Testis (tissue), 3 donors: ENCODE measurements around the gene FARS2. TPM values are rescaled to one million over a fixed set of nuclear protein-coding genes. Genes with fewer than 3 reads are reported as not detected.

Source experiments
- DNase-seq: peaks from one replicate; pipeline ENCODE4 v3.0.0-alpha.2; 2019
- H3K27ac ChIP-seq, 2 donors: fragments of 200-600 bp; sonication (generic); one replicate each; pipeline ENCODE4 v1.5.1; 2019
- H3K27me3 ChIP-seq: fragments of 200-600 bp; sonication (generic); one replicate; pipeline ENCODE4 v1.5.1; 2019
- H3K36me3 ChIP-seq: fragments of 200-600 bp; sonication (generic); one replicate; pipeline ENCODE4 v1.5.1; 2017; ENCODE audit warnings: low read depth; ENCODE audit errors: missing control alignments
- H3K4me1 ChIP-seq: fragments of 200-600 bp; sonication (generic); one replicate; pipeline ENCODE4 v1.5.1; 2019
- H3K4me3 ChIP-seq, 2 donors: fragments of 200-600 bp; sonication (generic); one replicate each; pipeline ENCODE4 v1.5.1; 2017 to 2019
- H3K9me3 ChIP-seq: fragments of 200-600 bp; sonication (generic); one replicate; pipeline ENCODE4 v1.5.1; 2017
- CTCF ChIP-seq, 3 experiments: fragments of 450-650 bp in 2 of 3; fragments of 200-600 bp in 1 of 3; sonication (generic) in 1 of 3; IDR thresholded peaks; one replicate each; pipeline ENCODE4 v1.5.1; 2016 to 2019; ENCODE audit warnings: antibody characterized with exemption in 3 of 3, mild to moderate bottlenecking in 2 of 3, moderate library complexity in 1 of 3
- POLR2A ChIP-seq: fragments of 450-650 bp; IDR thresholded peaks from one replicate; pipeline ENCODE4 v1.6.1; 2017; ENCODE audit warnings: antibody characterized with exemption, mild to moderate bottlenecking, moderate library complexity
- WGBS, 2 donors: methylation state at CpG; one replicate each; pipeline ENCODE4 v1.1.5; 2018; 5-methylcytosine and 5-hydroxymethylcytosine counted together
- intact Hi-C: fragments of 100-400 bp; cut with DNase I; formaldehyde crosslinking; loops from one replicate; pipeline ENCODE4 v1.15.1; 2023; ENCODE audit warnings: low total_unique reads
- polyA plus RNA-seq: library from polyadenylated mRNA; stranded (reverse); fragments of 350-450 nt; fragmentation: Illumina TruSeq; extraction: RNeasy Lipid Tissue Mini Kit (QIAGEN cat#74804); gene quantifications from one replicate; pipeline ENCODE4 v1.2.3, GENCODE V29; 2014; ENCODE audit warnings: low read depth, low replicate concordance; ENCODE audit not compliant: insufficient read depth
- total RNA-seq, 2 donors: library from RNA; depleted of rRNA; stranded (reverse); fragments of >200 nt; gene quantifications; one replicate each; pipeline ENCODE4 v1.2.3, GENCODE V29; 2016

FARS2 gene
- total and polyA plus RNA-seq, 3 donors from 2014 or later: 15.4 to 26.8 (median 22.1) TPM

- 85% methylated on average over 13 of the region's 13 CpGs for WGBS, 2 donors
- H3K4me1 ChIP-seq: no peaks in the 10 kb centered on the region
- H3K27me3 ChIP-seq: no peaks in the 10 kb centered on the region
- TF ChIP-seq CTCF (IDR thresholded peaks at IDR 0.05) (no peak), POLR2A (no peak)
- DNase-seq: no peak
- H3K4me3 ChIP-seq: no peak overlapping the region
- intact Hi-C loops: no loop called here
- H3K27ac ChIP-seq: no peak overlapping the region
- no peaks in the 10 kb centered on the region for H3K36me3 ChIP-seq
- no peaks in the 10 kb centered on the region for H3K9me3 ChIP-seq
Measured at GRCh38 chr6:5246141-5247097, 14.9 kb upstream of the FARS2 start.

- intact Hi-C loops: no loop called here
- Histone ChIP-seq H3K4me3 (no peak overlapping the region), H3K4me1 (no peaks in the 10 kb centered on the region), H3K27ac (no peak overlapping the region), H3K9me3 (no peaks in the 10 kb centered on the region), H3K27me3 (no peaks in the 10 kb centered on the region), H3K36me3 (no peaks in the 10 kb centered on the region)
- DNase-seq: no peak
- 96 to 97% methylated on average over 2 of the region's 2 CpGs for WGBS, 2 donors
- TF ChIP-seq CTCF (IDR thresholded peaks at IDR 0.05) (no peak), POLR2A (no peak)
Measured at GRCh38 chr6:5247201-5247600, 14.1 kb upstream of the FARS2 start.

GRCh38 chr6:5248302-5249098 is 12.8 kb upstream of the FARS2 start:
- Histone ChIP-seq H3K9me3 (no peaks in the 10 kb centered on the region), H3K36me3 (no peaks in the 10 kb centered on the region), H3K27ac (no peak overlapping the region), H3K4me1 (no peaks in the 10 kb centered on the region), H3K27me3 (no peaks in the 10 kb centered on the region), H3K4me3 (no peak overlapping the region)
- DNase-seq: no peak
- WGBS, 2 donors: 85 to 91% methylated on average over 9 of the region's 9 CpGs
- intact Hi-C loops: no loop called here
- no peak for TF ChIP-seq POLR2A
- TF ChIP-seq CTCF (IDR thresholded peaks at IDR 0.05): no peak

GRCh38 chr6:5249451-5250122 is 11.7 kb upstream of the FARS2 start:
- H3K9me3 ChIP-seq: no peaks in the 10 kb centered on the region
- 75% methylated on average over 5 of the region's 5 CpGs for WGBS, 2 donors
- no peaks in the 10 kb centered on the region for H3K27me3 ChIP-seq
- TF ChIP-seq CTCF (IDR thresholded peaks at IDR 0.05) (no peak), POLR2A (no peak)
- H3K27ac ChIP-seq: no peak overlapping the region
- no peaks in the 10 kb centered on the region for H3K36me3 ChIP-seq
- no peak overlapping the region for H3K4me3 ChIP-seq
- H3K4me1 ChIP-seq: no peaks in the 10 kb centered on the region
- DNase-seq: no peak
- intact Hi-C loops: no loop called here
